T-helper 1 cell treated with Interleukin-12 subunit alpha and Interleukin-12 subunit beta and Interleukin-4 antibody, amounts not matched to agents 30 ng/mL and 1 ng/mL, for 36 hours (primary cell): ENCODE data around the gene NCKAP5L. TPM values are rescaled to one million over a fixed set of nuclear protein-coding genes. Genes with fewer than 3 reads are reported as not detected.

ENCODE experiments used
- intact Hi-C: fragments of 100-400 bp; cut with micrococcal nuclease; formaldehyde crosslinking; loops from one replicate; pipeline ENCODE4 v1.15.1; 2024
- total RNA-seq: library from RNA; stranded (reverse); gene quantifications from 2 replicates; pipeline ENCODE4 v1.2.3, GENCODE V29; 2022

Gene NCKAP5L
- total RNA-seq, 1 donor from 2014 or later: 2.8 TPM

GRCh38 chr12:49748800-49749199, 79.4 kb downstream of the NCKAP5L start:
- intact Hi-C loops: loop anchor here (10.0 kb wide), 2 partner anchors 1016 to 1034 kb away; partner anchors contain the start of genes ATF1 and CCNT1

DNA sequence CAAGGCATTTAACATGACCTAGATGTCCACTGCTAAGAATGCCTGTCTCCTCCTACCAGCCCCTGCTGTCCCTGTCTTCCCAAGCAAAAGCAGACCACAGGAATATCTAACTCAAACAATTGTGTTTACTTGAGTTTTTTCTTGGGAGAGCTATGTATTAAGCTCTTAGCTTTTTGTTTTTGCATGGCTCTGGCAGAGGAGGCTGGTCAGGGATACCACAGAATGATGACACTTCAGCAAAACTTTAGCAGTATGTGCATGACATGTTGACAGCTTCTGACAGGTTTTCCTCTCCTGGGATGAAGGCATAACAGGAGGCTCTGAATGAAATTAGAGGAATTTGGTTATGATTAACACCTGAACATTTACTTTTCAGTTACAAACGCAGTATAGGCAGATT, 79.9 kb downstream of the NCKAP5L start:
- intact Hi-C loops: loop anchor here (10.0 kb wide), 2 partner anchors 1016 to 1034 kb away; partner anchors contain the start of genes ATF1 and CCNT1

GRCh38 chr12:49744363-49744885, 83.8 kb downstream of the NCKAP5L start:
- intact Hi-C loops: loop anchor here (5.0 to 10.0 kb wide), 5 partner anchors 612 to 1030 kb away; partner anchors contain the start of genes ATF1, CCNT1, LMBR1L and PRKAG1

GRCh38 chr12:49741882-49742620, 86.2 kb downstream of the NCKAP5L start:
- intact Hi-C loops: loop anchor here (1.0 to 10.0 kb wide), 25 partner anchors 8 to 1027 kb away; partner anchors contain the start of genes ATF1, BCDIN3D, CCNT1 and CERS5

Other genes starting within 250 kb of the NCKAP5L start
- gene FAM186B, start 222.8 kb downstream of the NCKAP5L start, total RNA-seq: 0.29 and 0.54 TPM in 2 replicates
- gene PRPF40B, start 204.9 kb downstream of the NCKAP5L start, total RNA-seq: 11.2 and 12.2 TPM in 2 replicates
- gene FMNL3, start 121.0 kb downstream of the NCKAP5L start, total RNA-seq: 49.0 and 50.2 TPM in 2 replicates
- 469 and 485 TPM in 2 replicates for gene TMBIM6, start 86.9 kb downstream of the NCKAP5L start, total RNA-seq
- gene BCDIN3D, start 14.7 kb upstream of the NCKAP5L start, total RNA-seq: 5.8 and 6.0 TPM in 2 replicates
- 0.83 and 0.88 TPM in 2 replicates for gene FAIM2, start 75.5 kb upstream of the NCKAP5L start, total RNA-seq
- not detected in 2 replicates for gene AQP2, start 122.3 kb upstream of the NCKAP5L start, total RNA-seq
- not detected in 2 replicates for gene AQP5, start 133.5 kb upstream of the NCKAP5L start, total RNA-seq
- not detected in 2 replicates for gene AQP6, start 144.5 kb upstream of the NCKAP5L start, total RNA-seq
- gene RACGAP1, start 197.1 kb upstream of the NCKAP5L start, total RNA-seq: 112 TPM in 2 replicates
- gene ASIC1, start 229.2 kb upstream of the NCKAP5L start, total RNA-seq: 4.6 TPM in 2 replicates